ENCODE results near the gene POF1B.
"Not testable (repeated sequence)": the region's sequence is repeated elsewhere in the genome, so short reads cannot be mapped to it uniquely, and the experiment has no call there.

POF1B gene

DNA sequence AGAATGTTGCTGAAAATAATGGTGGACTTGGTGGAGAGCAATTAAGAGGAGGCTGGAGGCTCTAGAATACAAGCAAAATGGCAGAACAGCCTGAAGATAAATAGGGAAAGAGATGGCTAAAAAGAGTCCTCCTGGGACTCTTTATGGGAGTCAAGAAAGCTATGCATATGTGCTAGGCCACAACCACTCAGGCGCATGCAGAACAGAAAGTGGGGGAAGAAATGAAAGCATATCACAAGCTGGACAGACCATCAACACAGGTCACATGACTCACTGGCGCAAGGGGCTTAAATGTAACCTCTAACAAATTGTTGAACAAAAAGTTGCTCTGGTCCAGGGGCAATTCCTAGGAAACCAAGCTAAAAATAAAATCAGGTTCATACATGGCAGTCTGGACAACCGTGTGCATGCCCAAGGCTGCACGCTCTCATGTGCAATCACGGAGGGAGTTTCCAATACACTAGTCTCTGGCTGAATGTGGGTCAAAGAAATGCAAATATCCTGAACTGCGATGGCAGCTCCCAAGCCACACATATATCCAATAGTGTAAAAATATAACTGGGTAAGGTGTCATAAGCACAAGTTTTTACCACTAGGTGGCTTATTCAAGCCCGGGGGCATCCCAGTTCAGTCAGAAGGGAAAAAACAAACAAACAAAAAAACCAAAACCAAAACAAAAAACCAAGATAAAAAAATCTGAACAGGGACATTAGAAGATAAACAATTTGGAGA, 90.3 kb downstream of the POF1B start:
- H3K4me3 ChIP-seq (ENCODE audit: low read depth, low read length) = no peak overlapping the region
- DNase-seq (ENCODE audit: low read depth) = no peak
- TF ChIP-seq, protein P1, sequence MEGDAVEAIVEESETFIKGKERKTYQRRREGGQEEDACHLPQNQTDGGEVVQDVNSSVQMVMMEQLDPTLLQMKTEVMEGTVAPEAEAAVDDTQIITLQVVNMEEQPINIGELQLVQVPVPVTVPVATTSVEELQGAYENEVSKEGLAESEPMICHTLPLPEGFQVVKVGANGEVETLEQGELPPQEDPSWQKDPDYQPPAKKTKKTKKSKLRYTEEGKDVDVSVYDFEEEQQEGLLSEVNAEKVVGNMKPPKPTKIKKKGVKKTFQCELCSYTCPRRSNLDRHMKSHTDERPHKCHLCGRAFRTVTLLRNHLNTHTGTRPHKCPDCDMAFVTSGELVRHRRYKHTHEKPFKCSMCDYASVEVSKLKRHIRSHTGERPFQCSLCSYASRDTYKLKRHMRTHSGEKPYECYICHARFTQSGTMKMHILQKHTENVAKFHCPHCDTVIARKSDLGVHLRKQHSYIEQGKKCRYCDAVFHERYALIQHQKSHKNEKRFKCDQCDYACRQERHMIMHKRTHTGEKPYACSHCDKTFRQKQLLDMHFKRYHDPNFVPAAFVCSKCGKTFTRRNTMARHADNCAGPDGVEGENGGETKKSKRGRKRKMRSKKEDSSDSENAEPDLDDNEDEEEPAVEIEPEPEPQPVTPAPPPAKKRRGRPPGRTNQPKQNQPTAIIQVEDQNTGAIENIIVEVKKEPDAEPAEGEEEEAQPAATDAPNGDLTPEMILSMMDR (IDR thresholded peaks at IDR 0.05; ENCODE audit: low read depth, low read length) = no peak
- no peak for TF ChIP-seq MYC (IDR thresholded peaks at IDR 0.05; ENCODE audit: low read depth, low read length)
- TF ChIP-seq, protein P2, sequence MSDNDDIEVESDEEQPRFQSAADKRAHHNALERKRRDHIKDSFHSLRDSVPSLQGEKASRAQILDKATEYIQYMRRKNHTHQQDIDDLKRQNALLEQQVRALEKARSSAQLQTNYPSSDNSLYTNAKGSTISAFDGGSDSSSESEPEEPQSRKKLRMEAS (IDR thresholded peaks at IDR 0.05; ENCODE audit: low read depth, low read length) = no peak
- TF ChIP-seq POLR2A (IDR thresholded peaks at IDR 0.05; ENCODE audit: extremely low read depth, insufficient read length) = no peak

DNA sequence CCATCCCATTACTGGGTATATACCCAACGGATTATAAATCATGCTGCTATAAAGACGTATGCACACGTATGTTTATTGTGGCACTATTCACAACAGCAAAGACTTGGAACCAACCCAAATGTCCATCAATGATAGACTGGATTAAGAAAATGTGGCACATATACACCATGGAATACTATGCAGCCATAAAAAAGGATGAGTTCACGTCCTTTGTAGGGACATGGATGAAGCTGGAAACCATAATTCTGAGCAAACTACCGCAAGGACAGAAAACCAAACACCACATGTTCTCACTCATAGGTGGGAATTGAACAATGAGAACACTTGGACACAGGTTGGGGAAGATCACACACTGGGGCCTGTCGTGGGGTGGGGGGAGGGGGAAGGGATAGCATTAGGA, 94.2 kb downstream of the POF1B start:
- DNase-seq (ENCODE audit: low read depth); H3K4me3 ChIP-seq (ENCODE audit: low read depth, low read length): not testable (repeated sequence)

DNA sequence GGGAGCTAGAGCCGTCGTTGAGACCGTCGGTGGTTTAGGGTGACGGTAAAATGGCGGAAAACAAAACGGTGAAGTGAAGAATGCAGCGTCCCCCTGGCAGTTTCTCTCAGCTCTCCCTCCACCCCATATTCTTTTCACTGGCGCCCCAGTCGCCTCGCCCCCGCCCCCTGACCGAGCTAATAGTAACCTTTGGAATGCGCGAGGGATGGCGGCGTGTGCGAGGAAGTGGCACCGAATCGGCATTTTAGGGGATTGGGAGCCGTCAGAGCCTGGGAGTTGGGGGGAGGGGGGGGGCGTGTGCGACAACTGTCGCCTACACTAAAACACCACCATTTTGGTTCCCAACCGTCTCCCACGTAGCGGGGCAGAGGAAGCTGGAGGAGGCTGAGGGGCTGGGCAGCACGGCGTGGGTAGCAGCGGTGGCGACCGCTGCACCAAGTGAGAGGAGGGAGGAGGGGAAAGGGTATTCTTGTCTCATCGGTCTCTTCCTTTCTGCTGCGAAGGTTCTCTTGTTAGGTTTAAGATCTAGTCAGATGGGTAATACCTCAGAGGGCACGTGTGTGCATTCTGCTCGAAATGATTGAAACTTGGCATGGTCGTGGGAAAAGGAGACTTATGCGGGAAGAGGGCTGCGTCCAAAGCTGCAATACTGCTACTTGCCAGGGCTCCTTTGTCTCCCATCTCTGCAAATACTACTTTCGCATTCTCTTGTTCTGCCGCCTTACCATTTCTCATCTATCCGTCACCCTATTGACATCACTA, 134.8 kb downstream of the POF1B start:
- DNase-seq (ENCODE audit: low read depth) = no peak
- H3K4me3 ChIP-seq (ENCODE audit: low read depth, low read length) = no peak overlapping the region
- no peak for TF ChIP-seq POLR2A (IDR thresholded peaks at IDR 0.05; ENCODE audit: extremely low read depth, insufficient read length)
- TF ChIP-seq, protein P1 (IDR thresholded peaks at IDR 0.05; ENCODE audit: low read depth, low read length) = no peak
- TF ChIP-seq MYC (IDR thresholded peaks at IDR 0.05; ENCODE audit: low read depth, low read length) = no peak
- TF ChIP-seq, protein P2 (IDR thresholded peaks at IDR 0.05; ENCODE audit: low read depth, low read length) = no peak

DNA sequence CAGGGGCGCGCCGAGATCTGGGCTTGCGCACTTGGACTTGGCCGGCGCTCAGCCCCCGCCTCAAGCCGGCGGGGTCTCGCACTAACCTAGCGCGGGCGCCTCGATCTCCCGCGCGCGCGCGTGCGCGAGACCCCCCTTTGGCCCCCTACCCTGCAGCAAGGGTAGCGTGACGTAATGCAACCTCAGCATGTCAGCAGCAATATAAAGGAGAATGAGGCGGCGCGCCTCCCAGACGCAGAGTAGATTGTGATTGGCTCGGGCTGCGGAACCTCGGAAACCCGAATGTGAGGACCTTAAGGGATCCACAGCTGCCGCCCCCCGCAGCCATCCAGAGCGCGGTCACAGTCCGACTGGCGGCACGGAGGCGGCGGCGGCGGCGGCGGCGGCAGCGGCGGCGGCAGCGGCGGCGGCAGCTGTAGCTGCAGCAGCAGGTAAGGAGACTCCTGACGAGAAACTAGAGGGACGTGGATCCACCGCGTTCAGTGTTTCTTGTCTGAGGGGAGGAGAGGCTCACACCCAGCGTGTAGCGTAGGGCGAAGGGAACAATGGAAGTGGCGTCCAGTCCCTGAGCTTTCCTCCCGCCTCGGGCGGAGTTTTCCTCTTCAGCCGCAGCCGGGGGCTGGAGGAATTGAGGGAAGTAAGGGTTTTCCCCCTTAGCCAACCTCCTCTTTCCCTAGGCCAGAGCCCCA, 135.6 kb downstream of the POF1B start, which contains the start of the genes SATL1 and ZNF711:
TSS of gene SATL1 (minus strand) at position 19 of the 689 bp plus-strand sequence. CDS start 134,811 bp downstream, outside the sequence.
TSS of gene ZNF711 (plus strand) at position 231 of the 689 bp plus-strand sequence. CDS start 3,582 bp downstream, outside the sequence.
- H3K4me3 ChIP-seq (ENCODE audit: low read depth, low read length) = no peak within 1 kb of the TSS
- DNase-seq (ENCODE audit: low read depth) = no peak
- no peak for TF ChIP-seq POLR2A (IDR thresholded peaks at IDR 0.05; ENCODE audit: extremely low read depth, insufficient read length)
- TF ChIP-seq, protein P2 (IDR thresholded peaks at IDR 0.05; ENCODE audit: low read depth, low read length) = no peak
- TF ChIP-seq, protein P1 (IDR thresholded peaks at IDR 0.05; ENCODE audit: low read depth, low read length) = no peak
- TF ChIP-seq MYC (IDR thresholded peaks at IDR 0.05; ENCODE audit: low read depth, low read length) = no peak

DNA sequence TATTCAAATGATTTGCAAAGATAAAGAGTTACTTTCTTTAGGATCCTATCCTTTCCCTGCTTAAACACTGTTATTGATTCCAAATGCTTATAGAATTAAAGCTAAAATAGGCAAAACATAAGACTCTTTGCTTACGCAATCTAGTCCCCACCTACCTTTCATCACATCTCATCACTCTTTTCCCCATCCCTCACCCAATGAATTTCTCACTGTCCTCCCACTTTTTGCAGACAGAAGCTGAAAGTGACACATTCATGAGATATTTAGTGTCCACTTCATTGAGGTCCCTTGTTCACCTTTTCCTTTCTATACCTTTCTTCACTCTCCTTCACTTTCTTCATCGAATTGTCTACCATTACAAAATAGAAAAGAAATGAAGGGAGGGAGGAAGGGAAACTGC, 136.3 kb downstream of the POF1B start:
- H3K4me3 ChIP-seq (ENCODE audit: low read depth, low read length) = no peak overlapping the region
- DNase-seq (ENCODE audit: low read depth) = no peak
- no peak for TF ChIP-seq POLR2A (IDR thresholded peaks at IDR 0.05; ENCODE audit: extremely low read depth, insufficient read length)
- TF ChIP-seq, protein P2 (IDR thresholded peaks at IDR 0.05; ENCODE audit: low read depth, low read length) = no peak
- no peak for TF ChIP-seq MYC (IDR thresholded peaks at IDR 0.05; ENCODE audit: low read depth, low read length)
- TF ChIP-seq, protein P1 (IDR thresholded peaks at IDR 0.05; ENCODE audit: low read depth, low read length) = no peak

All from NB4 (cell line).